Activated CD4-positive, alpha-beta T cell treated with anti-CD3 and anti-CD28 coated beads for 4 hours (primary cell): ENCODE measurements around the gene HERPUD1.
"Not testable (repeated sequence)": the region's sequence is repeated elsewhere in the genome, so short reads cannot be mapped to it uniquely, and the experiment has no call there.

Experiments used
- DNase-seq, 2 donors: peaks; one replicate each; pipeline ENCODE4 v3.0.0-alpha.2; 2020

The HERPUD1 gene

DNA sequence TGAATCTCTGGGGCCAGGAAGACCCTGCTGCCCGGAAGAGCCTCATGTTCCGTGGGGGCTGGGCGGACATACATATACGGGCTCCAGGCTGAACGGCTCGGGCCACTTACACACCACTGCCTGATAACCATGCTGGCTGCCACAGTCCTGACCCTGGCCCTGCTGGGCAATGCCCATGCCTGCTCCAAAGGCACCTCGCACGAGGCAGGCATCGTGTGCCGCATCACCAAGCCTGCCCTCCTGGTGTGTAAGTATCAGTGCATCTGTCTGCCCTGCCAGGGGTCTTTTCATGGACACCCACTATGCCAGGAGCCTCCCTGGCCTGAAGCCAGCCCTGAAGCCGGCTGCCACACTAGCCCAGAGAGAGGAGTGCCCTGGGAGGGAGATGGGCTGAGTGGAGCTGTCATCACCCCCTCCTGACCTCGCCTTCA, 29.9 kb downstream of the HERPUD1 start, which contains the start of gene CETP:
Gene CETP, plus strand, starts transcription at position 100 of the 431 bp plus-strand sequence. Its CDS starts 30 bp downstream, at position 130.
- no peak for DNase-seq

DNA sequence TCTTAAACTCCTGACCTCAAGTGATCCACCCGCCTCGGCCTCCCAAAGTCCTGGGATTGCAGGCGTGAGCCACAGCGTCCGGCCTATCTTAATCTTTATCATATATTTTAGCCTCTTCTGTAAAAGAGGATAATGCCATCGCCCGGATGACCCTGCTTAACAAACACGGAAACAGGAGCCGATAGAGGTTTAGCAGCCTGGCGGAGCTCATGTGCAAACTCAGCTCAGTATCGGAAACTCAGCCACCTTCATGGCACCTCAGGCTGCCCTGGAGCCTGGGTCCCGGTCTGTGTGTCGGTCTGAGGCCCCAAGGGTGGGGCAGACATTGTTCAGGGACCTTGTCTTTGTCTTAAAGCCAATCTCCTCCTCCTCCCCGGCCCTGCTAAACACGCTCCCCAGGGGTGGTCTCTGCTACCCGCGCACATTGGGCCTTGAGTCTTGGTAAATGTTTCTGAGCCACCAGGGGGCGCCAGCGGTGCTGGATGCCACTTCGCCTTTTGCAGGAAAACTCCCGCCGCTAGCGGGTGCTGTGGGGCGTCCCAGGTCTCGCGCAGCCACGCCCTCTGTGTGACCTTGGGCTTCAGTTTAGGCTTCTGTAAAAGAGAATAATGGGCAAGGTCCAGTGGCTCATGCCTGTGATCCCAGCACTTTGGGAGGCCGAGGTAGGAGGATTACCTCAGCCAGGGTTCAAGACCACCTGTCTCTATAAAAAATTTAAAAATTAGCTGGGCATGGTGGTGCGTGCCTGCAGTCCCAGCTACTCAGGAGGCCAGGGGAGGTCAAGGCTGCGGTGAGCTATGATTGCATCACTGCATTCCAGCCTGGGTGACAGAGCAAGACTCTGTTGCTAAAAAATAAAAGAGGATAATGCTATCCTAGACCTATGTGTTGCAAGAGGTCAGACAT, 32.6 kb downstream of the HERPUD1 start:
- DNase-seq: peak; percentile 95 to 97

DNA sequence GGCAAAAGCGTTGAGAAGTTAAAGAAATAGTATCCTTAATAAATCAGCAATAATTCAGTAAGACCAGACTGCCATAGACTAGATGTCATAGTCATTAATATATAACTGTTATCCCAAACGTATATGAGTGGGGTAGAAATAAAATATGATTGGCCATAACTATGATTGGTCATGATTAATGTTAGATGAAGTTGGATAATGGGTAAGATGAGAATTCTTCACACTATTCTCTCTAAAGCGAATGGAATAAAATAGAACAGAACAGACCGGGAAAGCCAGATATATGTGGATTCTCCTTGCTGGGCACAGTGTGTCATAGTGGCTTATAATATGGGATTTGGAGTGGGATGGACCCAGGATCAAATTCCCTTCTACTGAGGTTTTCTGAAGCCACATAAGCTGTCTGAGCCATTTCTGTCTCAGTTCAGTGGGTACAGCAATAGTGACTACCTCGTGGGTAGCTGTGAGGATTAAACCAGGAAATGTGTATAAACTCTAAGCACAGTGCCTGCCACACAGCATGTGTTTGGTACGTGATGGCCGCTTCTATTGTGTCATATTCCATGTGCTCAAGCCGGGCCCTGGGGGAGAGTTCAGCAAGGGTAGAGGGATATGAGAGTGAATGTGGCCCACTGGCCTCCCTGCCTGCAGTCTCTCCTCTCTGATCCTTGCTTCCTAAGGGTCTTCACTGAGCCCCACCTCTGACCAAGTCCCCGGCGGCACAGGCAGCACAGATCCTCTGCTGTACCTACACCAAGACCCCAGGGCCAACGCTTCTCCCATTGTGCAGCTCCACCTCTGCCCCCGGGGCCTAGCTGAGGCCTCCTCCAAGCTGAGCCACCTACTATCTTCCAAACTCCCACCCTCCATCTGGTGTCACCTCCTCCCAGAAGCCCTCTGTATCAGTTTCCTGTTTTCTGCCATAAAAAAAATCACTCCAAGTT, 33.5 kb downstream of the HERPUD1 start:
- DNase-seq: no peak

DNA sequence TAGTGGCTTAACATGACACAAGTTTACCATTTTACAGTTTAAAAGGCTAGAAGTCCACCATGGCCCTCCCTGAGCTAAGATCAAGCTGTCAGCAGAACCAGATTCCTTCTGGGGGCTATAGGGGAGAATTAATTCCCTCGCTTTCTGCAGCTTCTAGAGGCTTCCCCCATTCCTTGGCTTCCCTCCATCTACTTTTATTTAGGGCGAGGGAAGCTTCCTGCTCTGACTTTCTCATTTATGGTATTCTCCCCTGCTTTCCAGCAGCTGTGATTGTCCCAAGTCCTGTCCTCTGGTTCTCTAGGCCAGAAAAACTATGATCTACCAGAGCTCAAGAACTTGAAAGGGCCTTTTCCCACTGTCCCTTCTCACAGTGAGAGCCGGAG, 34.1 kb downstream of the HERPUD1 start:
- DNase-seq: no peak

DNA sequence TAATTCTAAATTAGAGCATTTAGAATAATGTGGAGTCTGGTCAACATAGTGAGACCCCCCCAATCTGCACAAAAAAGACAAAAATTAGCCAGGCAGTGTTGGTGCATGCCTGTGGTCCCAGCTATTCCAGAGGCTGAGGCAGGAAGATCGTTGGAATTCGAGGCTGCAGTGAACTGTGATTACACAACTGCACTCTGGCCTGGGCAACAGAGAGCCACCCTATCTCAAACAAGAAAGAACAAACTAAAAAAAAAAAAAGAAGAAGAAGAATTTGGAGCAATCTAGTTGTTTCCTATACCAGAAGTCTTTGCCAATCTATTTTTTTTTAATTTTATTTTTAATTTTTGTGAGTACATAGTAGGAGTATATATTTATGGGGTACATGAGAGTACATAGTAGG, 35.8 kb downstream of the HERPUD1 start:
- no peak for DNase-seq

DNA sequence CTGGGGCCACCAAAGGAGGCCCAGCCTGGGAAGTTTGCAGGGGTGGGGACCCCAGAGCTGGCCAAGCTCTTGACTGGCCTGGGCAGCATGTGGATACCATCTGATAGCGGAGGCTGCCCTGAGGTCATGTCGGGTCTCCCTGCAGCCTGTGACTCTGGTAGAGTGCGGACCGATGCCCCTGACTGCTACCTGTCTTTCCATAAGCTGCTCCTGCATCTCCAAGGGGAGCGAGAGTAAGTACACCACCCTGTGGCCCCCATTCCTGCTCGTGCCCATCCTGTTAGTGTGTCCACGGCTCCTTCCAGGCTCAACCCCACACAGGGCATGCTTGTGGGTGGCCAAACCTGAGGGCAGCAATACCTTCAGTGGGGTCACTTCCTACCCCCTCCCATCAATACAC, 37.8 kb downstream of the HERPUD1 start:
- DNase-seq: no peak

DNA sequence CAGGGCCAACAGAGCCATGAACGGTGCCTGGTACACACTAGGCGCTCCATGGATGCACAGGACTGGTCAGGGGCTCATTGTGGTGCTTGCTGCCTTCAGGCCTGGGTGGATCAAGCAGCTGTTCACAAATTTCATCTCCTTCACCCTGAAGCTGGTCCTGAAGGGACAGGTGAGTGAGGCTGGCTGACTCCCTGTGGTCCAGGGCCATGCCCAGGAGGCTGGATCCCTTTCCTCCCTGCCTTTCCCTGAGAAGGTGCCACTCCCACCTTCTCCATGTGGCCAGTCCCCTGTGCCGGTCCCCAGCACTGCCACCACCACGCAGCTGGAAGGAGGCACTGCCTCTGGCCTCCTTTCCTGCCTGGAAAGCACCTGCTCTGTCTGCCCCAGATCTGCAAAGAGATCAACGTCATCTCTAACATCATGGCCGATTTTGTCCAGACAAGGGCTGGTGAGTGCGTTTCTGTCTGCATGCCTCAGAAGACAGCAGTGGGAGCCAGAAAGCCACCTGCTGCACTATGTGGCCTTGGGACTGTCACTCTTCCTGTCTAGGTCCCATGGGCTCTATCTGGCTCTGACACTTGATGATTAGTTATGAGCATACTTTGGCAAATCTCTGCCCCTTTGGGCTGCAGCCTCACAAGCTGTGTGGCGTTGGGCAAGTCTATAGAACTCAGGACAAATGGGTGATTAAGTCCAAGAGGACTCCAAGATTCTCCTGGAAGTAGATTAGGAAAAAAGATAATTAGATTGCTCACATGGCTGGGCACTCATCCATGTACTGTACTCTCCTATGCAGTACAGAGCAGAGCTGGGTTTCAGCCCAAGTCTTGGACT, 39.2 kb downstream of the HERPUD1 start:
- DNase-seq: no peak

DNA sequence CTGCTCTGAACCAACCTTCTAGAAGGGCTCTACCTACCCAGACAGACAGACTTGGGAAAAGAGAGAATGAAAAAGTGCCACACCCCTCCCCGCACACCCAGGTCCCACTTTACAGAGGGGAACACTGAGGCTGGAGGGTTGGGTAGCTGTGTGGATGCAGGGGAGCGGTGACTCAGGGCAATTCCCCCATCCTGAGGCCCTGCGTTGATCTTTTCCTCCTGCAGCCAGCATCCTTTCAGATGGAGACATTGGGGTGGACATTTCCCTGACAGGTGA, 39.8 kb downstream of the HERPUD1 start:
- DNase-seq: no peak

DNA sequence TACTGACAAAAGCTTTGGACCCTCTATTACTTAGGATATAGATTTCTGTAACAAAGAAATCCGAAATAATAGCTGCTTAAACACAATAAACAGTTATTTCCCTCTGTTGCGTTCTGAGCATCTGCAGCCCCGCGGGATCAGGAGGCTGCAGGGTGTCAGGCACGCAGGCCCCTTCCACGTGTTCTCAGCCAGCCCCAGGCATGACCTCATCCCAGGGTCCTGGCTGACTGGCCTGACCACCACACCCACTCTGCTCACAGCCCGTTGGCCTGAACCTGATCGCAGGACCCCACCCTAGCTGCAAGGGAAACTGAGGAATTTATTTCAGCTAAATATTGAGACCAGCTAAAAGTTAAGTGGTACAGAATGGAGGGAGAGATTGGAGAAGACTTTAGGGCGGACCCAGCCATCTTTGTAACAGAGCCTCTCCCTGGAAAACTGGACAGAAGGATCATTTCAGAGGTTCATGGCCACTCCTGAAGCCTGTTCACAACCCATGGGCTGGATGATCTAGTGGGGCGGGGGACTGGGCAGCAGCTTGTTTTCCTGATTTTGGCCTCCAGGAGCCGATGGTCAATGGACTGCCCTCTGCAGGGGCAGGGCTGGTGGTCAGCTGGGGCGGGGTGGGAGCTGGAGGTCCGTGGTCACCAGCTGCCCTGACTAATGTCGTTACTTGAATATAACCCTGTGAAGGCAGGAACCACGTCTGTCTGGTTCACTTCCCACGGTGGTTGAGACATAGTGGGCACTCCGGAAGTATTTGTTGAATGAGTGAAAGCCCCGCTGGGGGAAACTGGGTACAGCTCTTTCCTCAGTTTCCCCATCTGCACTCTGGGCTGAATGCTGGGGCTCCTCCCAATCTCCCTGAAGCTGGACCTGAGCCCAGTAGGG, 40.7 kb downstream of the HERPUD1 start:
- DNase-seq: no peak

DNA sequence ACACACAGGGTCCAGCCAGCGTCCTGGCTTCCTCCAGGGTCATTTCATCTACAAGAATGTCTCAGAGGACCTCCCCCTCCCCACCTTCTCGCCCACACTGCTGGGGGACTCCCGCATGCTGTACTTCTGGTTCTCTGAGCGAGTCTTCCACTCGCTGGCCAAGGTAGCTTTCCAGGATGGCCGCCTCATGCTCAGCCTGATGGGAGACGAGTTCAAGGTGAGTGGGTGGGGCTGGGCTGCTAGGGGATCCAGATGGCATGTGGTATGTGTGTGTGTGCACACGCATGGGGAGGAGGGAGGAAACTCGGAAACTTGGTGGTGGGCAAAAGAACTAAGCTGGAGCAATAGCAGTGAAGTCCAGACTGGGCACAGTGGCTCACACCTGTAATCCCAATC, 41.4 kb downstream of the HERPUD1 start:
- no peak for DNase-seq

DNA sequence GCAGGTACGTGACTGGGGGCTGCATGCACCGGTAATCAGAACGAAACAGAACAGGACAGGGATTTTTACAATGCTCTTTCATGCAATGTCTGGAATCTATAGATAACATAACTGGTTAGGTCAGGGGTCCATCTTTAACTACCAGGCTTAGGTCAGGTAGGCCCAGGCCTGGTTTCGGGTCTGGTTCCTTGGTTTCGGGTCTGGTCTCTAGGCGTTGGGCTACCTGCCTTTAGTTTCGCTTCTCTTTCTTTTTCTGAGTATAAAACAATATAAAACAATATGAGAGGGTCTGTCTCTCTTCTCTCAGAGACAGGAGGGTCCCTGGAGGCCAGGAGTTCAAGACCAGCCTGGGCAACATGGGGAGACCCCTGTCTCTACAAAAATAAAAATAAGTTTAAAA, 42.0 kb downstream of the HERPUD1 start:
- DNase-seq: not testable (repeated sequence)

DNA sequence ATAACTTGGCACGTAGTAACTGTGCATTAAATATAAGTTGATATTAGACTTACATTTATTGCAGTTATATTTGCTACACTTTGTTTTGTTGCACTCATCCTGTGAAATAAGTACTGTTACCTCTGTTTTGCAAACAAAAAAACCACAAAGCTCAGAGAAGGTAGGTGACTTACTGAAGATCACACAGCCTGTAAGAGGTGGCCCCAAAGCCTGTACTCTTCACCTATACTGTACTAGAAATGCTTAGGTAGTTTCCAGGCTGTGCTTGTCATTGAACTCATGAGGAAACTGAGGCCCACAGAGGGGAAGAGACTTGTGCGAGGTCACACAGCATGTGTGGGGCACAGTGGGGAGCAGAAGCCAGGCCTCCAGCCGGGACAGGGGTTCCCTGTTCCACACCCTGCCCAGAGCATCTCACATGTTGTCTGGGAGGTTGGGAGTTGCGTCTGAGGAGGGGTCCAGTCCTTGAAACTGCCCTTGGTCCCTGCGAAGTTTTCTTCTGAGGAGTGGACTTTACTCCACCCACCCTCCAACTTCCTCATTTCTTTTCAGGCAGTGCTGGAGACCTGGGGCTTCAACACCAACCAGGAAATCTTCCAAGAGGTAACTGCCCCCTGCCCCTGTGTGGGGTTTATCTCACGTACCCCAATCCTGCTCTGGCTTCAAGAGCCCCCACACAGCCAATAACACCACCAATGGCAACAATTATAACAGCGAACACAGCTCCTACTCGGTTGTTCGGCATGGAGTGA, 42.8 kb downstream of the HERPUD1 start:
- no peak for DNase-seq

DNA sequence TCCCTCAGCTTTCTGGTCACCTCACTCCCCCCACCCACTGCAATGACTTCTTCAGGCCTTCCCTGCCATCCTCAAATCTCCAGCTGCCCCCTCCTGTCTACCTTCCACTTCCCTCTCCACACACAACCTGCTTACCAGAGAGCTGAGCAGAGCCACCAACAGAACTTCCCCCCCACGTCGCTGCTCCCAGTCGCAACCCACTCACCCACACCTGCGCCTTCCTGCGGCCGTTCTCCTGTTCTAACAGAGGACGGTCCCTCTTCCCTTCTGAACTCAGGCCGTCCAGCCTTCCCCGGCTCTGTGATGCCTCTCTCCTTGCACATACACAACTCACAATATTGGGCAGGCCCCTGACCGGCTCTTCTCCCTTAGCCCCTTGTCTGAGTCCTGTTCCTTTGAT, 43.8 kb downstream of the HERPUD1 start:
- no peak for DNase-seq

DNA sequence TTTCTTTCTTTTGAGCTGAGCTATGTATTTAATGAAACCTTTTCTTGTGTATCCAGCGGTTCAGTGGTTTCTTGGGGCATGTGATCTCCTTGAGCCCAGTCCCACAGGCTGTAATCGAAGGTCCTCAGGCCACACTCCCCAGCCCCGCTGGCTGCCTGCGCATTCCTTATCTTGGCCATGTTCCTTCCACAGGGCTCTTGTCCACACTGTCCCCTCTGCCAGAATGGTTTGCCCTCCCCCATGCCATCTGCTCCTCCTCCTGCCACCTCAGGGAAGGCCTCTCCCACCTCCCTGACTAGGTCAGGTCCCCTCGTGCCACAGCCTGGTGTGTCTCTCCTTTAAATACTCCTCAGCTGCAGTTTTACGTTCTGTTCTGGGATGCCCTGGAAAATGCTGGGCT, 45.3 kb downstream of the HERPUD1 start:
- DNase-seq: no peak

DNA sequence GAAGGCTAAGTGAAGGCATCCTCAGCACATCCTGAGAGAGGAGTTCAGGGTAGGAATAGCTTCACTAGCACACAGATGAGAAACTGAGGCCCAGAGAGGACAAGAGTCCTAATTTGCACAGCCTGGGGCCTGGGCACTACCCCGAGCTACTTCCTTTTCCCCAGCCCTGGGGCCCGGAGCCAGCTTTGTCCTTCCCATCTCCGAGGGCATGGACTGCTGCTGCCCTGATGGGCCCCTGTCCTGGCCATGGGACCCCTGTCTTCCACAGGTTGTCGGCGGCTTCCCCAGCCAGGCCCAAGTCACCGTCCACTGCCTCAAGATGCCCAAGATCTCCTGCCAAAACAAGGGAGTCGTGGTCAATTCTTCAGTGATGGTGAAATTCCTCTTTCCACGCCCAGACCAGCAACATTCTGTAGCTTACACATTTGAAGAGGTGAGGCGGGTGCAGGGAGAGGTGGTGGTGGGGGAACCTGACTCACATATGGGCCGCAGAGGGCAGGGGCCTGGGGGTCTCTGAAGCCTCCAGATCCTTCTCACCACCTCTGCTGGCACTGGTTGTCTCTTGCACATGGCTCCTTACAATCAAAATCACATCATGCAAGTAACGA, 46.0 kb downstream of the HERPUD1 start:
- DNase-seq: no peak

DNA sequence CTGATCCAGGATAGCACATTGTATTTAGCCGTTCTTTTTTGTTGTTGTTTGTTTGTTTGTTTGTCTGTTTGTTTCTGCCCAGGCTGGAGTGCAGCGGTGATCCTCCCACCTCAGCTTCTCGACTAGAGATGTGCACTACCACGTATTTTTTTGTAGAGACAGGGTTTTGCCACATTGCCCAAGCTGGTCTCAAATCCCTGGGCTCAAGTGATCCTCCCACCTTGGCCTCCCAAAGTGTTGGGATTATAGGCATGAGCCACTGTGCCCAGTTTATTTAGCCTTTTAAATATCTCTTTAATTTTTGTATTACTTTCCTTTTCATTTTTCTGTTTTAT, 48.2 kb downstream of the HERPUD1 start:
- no peak for DNase-seq

DNA sequence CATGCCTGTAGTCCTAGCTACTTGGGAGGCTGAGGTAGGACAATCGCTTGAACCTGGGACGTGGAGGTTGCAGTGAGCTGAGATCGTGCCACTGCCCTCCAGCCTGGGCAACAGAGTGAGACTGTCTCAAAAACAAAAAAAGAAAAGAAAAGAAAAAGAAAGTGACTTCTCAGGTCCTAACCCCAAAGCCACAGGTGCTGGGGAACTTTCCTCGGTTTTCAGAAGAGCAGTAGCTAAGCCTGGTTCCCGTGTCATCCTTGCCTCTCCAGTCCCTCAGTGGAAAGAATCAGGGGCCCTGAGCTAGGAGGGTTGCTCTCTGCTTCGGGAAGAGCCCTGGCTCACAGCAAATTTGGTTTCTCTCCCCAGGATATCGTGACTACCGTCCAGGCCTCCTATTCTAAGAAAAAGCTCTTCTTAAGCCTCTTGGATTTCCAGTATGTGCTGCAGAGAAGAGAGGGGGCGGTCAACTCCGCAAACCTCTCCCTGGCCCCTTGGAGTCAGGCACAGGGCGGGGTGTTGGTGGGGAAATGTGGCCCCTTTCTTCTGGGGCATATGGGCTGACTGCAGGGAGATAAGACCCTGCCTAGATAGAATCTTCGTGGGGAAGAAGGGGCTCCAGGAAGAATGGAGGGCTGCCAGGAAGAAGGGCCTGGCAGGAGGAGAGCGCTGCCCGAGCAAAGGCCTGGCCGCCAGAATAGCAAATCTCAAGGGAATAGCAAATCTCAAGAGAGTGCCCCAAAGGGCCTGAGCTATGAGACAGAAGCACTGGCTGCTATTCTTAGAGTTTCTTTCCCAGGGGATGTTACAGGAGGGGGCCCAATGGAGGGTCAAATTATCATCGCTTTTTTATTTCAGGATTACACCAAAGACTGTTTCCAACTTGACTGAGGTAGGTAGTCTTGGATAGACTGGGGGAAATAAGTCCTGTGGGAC, 49.1 kb downstream of the HERPUD1 start:
- no peak for DNase-seq

DNA sequence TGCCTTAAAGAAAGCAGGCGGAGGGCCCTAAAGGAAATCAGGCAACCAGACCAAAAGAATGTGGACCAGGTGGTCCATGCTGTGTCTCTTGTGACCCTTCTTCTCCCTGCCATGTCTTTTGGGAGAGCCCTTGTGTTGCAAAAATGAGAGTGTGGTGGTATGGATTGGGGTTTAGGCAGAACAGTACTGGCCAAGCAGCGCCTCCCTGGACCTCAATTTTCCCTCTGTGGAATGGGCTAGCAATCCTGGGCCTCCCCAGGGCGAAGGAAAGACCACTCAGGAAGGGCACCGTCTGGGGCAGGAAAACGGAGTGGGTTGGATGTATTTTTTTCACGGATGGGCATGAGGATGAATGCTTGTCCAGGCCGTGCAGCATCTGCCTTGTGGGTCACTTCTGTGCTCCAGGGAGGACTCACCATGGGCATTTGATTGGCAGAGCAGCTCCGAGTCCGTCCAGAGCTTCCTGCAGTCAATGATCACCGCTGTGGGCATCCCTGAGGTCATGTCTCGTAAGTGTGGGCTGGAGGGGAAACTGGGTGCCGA, 49.9 kb downstream of the HERPUD1 start:
- no peak for DNase-seq

DNA sequence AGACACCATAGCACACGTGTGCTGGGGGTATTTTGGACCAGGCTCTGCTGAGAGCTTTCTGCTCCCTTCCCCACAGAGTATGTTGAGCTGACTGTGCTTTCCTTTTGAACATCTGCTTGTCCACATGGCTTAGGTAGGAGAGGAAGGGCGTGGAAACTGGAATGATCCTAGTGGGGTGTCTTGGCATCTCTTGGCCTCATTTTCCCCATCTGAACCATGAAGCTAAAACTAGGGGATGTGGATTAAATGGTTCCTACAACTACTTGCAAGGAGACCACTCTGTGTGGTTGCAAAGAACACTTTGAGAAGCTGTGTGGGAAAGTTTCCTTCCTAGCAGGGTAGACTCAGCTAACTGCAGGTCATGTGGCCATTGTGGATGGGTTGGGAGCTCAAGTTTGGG, 50.8 kb downstream of the HERPUD1 start:
- DNase-seq: no peak
